ENCODE measurements around the gene SYT6. TPM values are rescaled to one million over a fixed set of nuclear protein-coding genes. Genes with fewer than 3 reads are reported as not detected.

Gene SYT6, protein sequence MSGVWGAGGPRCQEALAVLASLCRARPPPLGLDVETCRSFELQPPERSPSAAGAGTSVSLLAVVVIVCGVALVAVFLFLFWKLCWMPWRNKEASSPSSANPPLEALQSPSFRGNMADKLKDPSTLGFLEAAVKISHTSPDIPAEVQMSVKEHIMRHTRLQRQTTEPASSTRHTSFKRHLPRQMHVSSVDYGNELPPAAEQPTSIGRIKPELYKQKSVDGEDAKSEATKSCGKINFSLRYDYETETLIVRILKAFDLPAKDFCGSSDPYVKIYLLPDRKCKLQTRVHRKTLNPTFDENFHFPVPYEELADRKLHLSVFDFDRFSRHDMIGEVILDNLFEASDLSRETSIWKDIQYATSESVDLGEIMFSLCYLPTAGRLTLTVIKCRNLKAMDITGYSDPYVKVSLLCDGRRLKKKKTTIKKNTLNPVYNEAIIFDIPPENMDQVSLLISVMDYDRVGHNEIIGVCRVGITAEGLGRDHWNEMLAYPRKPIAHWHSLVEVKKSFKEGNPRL
- total RNA-seq = not detected

- Mint-ChIP-seq H3K4me3 (no peak within 1 kb of the TSS), H3K27me3 (peaks cover 67% of the 10 kb centered on the region), H3K36me3 (ENCODE audit: low read depth) (no peaks in the 10 kb centered on the region), H3K9me3 (ENCODE audit: low read depth) (no peaks in the 10 kb centered on the region), H3K27ac (no peak within 1 kb of the TSS), H3K4me1 (peaks cover 10% of the 10 kb centered on the region)
- intact Hi-C loops (cut with DNase I, micrococcal nuclease) = loop anchor here in 1 of 2 experiments (10.0 kb wide), 1 partner anchor 179 kb away; the partner anchor contains the start of gene OLFML3
- POLR2A ChIA-PET = no interaction called here
- CTCF ChIA-PET = interaction anchor here (0.6 to 1.4 kb wide), 5 partner anchors 13 to 146 kb away, joined by 3 to 4 read pairs (median 3); no protein-coding TSS in a partner anchor
- no peak for ATAC-seq
- peak; percentile 15 for DNase-seq
These were observed at the start of gene SYT6 for GRCh38 chr1:114153261-114154145. SYT6 (minus strand) TSS chr1:114153869; CDS start chr1:114153772, 97 bp downstream.

DNA sequence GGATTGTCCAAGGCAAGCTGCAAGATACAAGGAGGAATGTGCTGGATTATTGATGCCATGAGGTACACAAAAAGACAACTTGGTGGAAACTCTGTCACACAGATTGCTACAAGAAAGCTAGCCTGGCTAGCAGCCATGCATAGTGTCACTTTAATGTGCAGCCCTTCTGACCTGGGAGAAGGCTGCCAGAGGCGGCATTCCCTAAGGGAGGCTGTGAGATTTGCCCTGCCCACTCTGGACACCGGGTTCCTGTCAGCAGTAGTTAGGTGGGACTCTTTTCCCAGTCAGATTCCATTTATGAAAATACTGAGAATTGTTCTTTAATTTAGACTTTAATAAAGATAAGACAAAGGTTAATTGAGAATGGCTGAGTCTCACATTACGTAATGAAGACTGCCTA lies 47.8 kb upstream of the SYT6 start:
- intact Hi-C loops (cut with DNase I, micrococcal nuclease) = no loop called here
- ChIA-PET CTCF (interaction anchor here (1.0 kb wide), 1 partner anchor 20 kb away, joined by 3 read pairs; no protein-coding TSS in a partner anchor), POLR2A (no interaction called here)
- Mint-ChIP-seq H3K9me3 (ENCODE audit: low read depth) (no peaks in the 10 kb centered on the region), H3K36me3 (ENCODE audit: low read depth) (no peaks in the 10 kb centered on the region), H3K27ac (no peak overlapping the region), H3K4me1 (no peaks in the 10 kb centered on the region), H3K4me3 (no peak overlapping the region), H3K27me3 (peaks cover 21% of the 10 kb centered on the region)
- ATAC-seq (no peak), DNase-seq (no peak)

DNA sequence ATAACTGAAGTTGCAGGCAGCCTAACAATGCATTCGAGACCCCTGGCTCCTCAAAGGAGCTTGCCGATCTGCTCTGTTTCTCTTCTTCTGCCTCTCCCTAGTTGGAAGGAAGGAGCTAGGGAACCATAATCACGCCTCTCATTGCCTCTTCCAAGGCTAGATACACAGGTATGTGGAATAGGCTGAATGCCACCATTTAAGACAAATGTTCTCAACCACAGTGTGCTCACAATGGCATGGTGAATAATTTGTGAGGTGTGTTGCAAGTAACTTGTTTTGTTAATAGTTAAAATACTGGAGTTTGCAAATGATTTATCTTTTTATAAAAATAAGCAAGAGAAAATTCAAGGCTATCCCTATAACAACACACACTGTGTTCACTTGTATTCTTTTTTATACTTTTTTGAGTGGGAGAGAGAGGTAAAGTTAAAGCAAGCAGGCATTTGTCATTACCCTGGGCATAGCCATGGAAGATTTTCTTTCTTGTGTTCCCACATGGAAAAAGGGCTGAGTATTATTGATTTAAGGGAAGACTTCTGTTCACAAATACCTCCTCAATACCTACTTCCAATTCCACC lies 45.4 kb upstream of the SYT6 start:
- POLR2A ChIA-PET = no interaction called here
- no peak overlapping the region for H3K27ac Mint-ChIP-seq
- CTCF ChIA-PET = no interaction called here
- peaks cover 27% of the 10 kb centered on the region for H3K27me3 Mint-ChIP-seq
- H3K4me1 Mint-ChIP-seq = peaks cover 3% of the 10 kb centered on the region
- intact Hi-C loops (cut with DNase I, micrococcal nuclease) = no loop called here
- no peaks in the 10 kb centered on the region for H3K9me3 Mint-ChIP-seq (ENCODE audit: low read depth)
- DNase-seq (no peak), ATAC-seq (no peak)
- H3K4me3 Mint-ChIP-seq = no peak overlapping the region
- H3K36me3 Mint-ChIP-seq (ENCODE audit: low read depth) = no peaks in the 10 kb centered on the region

DNA sequence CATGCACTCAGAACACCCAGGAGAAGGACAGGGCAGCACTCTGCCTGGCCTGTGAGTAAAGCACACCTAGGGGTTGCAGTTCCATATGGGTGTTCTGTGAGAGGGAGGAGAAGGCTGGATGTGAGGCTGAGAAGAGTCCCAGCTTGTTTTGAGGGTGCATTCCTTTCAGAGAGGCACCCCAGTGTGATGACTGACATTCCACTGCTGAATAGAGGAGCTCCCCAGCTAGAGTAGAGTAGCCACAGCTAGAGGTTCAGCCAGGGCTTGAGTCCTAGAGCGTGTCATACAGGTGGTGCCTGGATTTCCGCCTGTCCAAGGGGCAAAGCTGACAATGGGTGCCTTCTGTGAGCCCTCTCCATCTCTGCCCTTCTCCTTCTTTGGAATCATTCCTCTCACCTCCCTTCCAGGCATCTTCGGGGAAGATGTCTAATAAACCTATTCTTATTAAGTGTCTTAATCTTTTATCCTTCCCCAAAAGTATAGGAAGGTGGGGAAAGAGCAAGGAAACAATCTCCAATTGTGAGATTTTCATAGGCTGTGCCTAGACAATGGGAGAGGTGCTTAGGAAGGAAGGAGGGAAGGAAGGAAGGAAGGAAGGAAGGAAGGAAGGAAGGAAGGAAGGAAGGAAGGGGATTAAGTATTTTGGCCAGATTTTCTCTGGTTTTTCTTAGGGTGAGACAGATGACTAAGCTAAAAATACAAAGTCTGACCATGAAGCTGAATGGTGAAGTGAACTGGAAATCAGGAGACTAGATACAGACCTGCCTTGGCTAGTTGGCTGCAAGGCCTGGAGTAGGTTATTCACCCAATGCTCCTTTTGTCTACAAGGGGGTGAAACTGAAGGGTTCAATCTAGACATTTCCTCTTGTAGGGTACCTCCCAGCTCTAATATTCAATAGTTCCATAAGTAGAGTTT lies 43.6 kb upstream of the SYT6 start:
- no peaks in the 10 kb centered on the region for H3K9me3 Mint-ChIP-seq (ENCODE audit: low read depth)
- H3K27ac Mint-ChIP-seq = no peak overlapping the region
- CTCF ChIA-PET = interaction anchor here (0.7 kb wide), 1 partner anchor 910 kb away, joined by 3 read pairs; no protein-coding TSS in a partner anchor

DNA sequence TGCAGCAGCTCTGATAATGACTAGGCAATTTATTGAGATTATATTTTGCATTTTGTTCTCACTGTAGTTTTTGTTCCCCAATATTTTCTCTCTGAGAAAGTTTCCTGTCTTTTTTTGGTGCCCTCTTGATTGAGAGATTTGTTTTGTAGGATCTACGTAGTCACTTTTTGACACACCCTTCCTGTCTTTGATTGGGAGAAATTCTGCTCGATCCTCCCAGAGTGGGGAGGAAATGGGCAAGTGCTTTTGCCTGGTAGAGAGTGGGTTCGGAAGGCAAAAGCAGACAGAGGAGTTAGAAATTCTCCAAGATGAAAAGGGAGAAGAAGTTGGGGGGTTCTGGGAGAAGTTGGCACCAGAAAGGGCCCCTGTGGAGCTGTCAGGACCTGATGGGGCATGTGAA lies 42.1 kb upstream of the SYT6 start:
- POLR2A ChIA-PET = no interaction called here
- no peak overlapping the region for H3K27ac Mint-ChIP-seq
- intact Hi-C loops (cut with DNase I, micrococcal nuclease) = no loop called here

More for the DNA sequence above, 43.6 kb upstream of the SYT6 start:
- intact Hi-C loops (cut with DNase I, micrococcal nuclease) = no loop called here
- DNase-seq = no peak
- Mint-ChIP-seq H3K4me1 (peaks cover 3% of the 10 kb centered on the region), H3K27me3 (peaks cover 32% of the 10 kb centered on the region), H3K36me3 (ENCODE audit: low read depth) (no peaks in the 10 kb centered on the region), H3K4me3 (no peak overlapping the region)
- POLR2A ChIA-PET = no interaction called here
- ATAC-seq = no peak

GRCh38 chr1:114192328-114192727 lies 38.7 kb upstream of the SYT6 start:
- POLR2A ChIA-PET = no interaction called here
- ATAC-seq = no peak

More for the DNA sequence above, 42.1 kb upstream of the SYT6 start:
- H3K4me1 Mint-ChIP-seq = peaks cover 3% of the 10 kb centered on the region
- DNase-seq (no peak), ATAC-seq (no peak)
- no peaks in the 10 kb centered on the region for H3K9me3 Mint-ChIP-seq (ENCODE audit: low read depth)
- CTCF ChIA-PET = interaction anchor here (0.6 kb wide), 1 partner anchor 1542 kb away, joined by 3 read pairs; no protein-coding TSS in a partner anchor
- no peak overlapping the region for H3K4me3 Mint-ChIP-seq
- H3K36me3 Mint-ChIP-seq (ENCODE audit: low read depth) = no peaks in the 10 kb centered on the region
- H3K27me3 Mint-ChIP-seq = peaks cover 29% of the 10 kb centered on the region

DNA sequence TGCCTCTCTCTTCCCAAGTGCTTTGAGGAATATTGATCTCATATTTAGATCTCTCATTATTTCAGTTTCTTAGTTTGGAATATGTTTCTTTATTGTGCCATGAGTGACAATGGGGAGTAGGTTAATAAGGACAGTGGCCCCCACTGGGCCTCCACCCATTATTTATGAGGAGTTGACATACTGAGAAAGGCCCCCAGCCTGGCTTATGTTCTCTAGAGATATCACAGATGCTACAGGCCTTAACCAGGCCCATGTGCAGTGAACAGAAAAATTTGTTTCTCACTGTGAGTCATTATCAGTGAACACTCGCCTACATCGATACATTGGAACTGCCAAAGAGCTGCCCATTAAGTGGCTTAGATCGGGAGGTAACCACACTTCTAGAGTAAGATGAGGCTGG lies 35.7 kb upstream of the SYT6 start:
- Mint-ChIP-seq H3K9me3 (ENCODE audit: low read depth) (no peaks in the 10 kb centered on the region), H3K36me3 (ENCODE audit: low read depth) (no peaks in the 10 kb centered on the region), H3K4me1 (no peaks in the 10 kb centered on the region), H3K4me3 (no peak overlapping the region), H3K27me3 (peaks cover 15% of the 10 kb centered on the region), H3K27ac (no peak overlapping the region)
- CTCF ChIA-PET = no interaction called here
- DNase-seq (no peak), ATAC-seq (no peak)
- POLR2A ChIA-PET = no interaction called here
- intact Hi-C loops (cut with DNase I, micrococcal nuclease) = no loop called here

More at GRCh38 chr1:114192328-114192727, 38.7 kb upstream of the SYT6 start:
- H3K36me3 Mint-ChIP-seq (ENCODE audit: low read depth) = no peaks in the 10 kb centered on the region
- DNase-seq = no peak
- H3K4me1 Mint-ChIP-seq = peaks cover 3% of the 10 kb centered on the region
- intact Hi-C loops (cut with DNase I, micrococcal nuclease) = no loop called here
- H3K9me3 Mint-ChIP-seq (ENCODE audit: low read depth) = no peaks in the 10 kb centered on the region
- H3K27me3 Mint-ChIP-seq = peaks cover 24% of the 10 kb centered on the region
- H3K27ac Mint-ChIP-seq = no peak overlapping the region
- CTCF ChIA-PET = no interaction called here
- H3K4me3 Mint-ChIP-seq = no peak overlapping the region

DNA sequence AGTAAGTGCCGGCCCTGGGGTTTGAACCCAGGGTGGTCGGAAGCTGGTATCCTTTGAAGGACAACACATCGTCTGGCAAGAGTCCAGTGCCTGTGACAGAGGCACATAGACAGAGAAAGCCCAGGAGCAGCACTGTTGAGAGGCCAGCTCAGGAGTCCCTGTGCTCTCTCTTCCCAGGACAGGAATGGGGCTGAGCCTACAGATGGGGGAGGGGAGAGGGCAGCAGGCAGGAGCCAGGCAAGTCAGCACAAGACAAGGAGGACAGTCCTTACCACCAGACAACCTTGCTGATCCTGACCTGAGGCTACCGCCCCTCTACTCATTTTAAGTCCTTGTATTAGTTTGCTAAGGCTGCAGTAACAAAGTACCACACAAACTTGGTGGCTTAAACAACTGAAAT lies 27.7 kb upstream of the SYT6 start:
- H3K9me3 Mint-ChIP-seq (ENCODE audit: low read depth) = no peaks in the 10 kb centered on the region
- DNase-seq (no peak), ATAC-seq (no peak)
- H3K27me3 Mint-ChIP-seq = no peaks in the 10 kb centered on the region
- H3K36me3 Mint-ChIP-seq (ENCODE audit: low read depth) = no peaks in the 10 kb centered on the region
- H3K4me3 Mint-ChIP-seq = no peak overlapping the region
- ChIA-PET POLR2A (no interaction called here), CTCF (no interaction called here)
- no peak overlapping the region for H3K27ac Mint-ChIP-seq
- no peaks in the 10 kb centered on the region for H3K4me1 Mint-ChIP-seq
- intact Hi-C loops (cut with DNase I, micrococcal nuclease) = no loop called here

GRCh38 chr1:114180742-114181141 lies 27.1 kb upstream of the SYT6 start:
- H3K4me3 Mint-ChIP-seq = no peak overlapping the region
- H3K36me3 Mint-ChIP-seq (ENCODE audit: low read depth) = no peaks in the 10 kb centered on the region
- no peak overlapping the region for H3K27ac Mint-ChIP-seq
- no peaks in the 10 kb centered on the region for H3K9me3 Mint-ChIP-seq (ENCODE audit: low read depth)
- no peak for ATAC-seq
- no peaks in the 10 kb centered on the region for H3K4me1 Mint-ChIP-seq
- CTCF ChIA-PET = no interaction called here
- DNase-seq = no peak
- no peaks in the 10 kb centered on the region for H3K27me3 Mint-ChIP-seq
- POLR2A ChIA-PET = no interaction called here
- intact Hi-C loops (cut with DNase I, micrococcal nuclease) = no loop called here

DNA sequence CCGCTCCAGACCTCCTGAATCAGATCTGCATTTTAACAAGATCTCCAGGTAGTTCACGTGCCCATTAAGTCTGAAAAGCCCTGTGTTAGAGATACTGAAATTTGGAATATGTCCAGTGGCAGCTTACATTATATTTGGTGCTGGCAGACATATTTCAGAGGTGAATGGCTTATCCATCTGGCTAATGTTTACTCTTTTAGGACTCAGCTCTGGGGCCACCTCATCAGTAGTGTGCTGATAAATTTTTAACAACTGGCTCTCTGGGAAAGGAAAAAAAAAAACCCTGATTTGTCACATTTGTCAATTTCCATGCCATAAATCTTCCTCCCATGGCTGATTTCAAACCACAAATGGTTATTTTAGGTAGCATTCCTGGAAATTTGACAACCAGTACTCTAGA lies 25.3 kb upstream of the SYT6 start:
- no peaks in the 10 kb centered on the region for H3K4me1 Mint-ChIP-seq
- CTCF ChIA-PET = interaction anchor here (0.6 kb wide), 1 partner anchor 1111 kb away, joined by 3 read pairs; no protein-coding TSS in a partner anchor
- intact Hi-C loops (cut with DNase I, micrococcal nuclease) = no loop called here
- POLR2A ChIA-PET = no interaction called here
- no peak overlapping the region for H3K4me3 Mint-ChIP-seq
- no peak for DNase-seq
- H3K9me3 Mint-ChIP-seq (ENCODE audit: low read depth) = no peaks in the 10 kb centered on the region
- ATAC-seq = no peak
- no peak overlapping the region for H3K27ac Mint-ChIP-seq
- no peaks in the 10 kb centered on the region for H3K36me3 Mint-ChIP-seq (ENCODE audit: low read depth)
- H3K27me3 Mint-ChIP-seq = no peaks in the 10 kb centered on the region

Data from activated CD4-positive, alpha-beta T cell treated with anti-CD3 and anti-CD28 coated beads for 36 hours (primary cell).